ENCODE measurements around the gene LGR4. TPM values are rescaled to one million over a fixed set of nuclear protein-coding genes. Genes with fewer than 3 reads are reported as not detected.

LGR4 gene
- total RNA-seq, 1 experiment from 2014 or later: 37.1 TPM

GRCh38 chr11:27418356-27418755 lies 54.2 kb downstream of the LGR4 start:
- Mint-ChIP-seq H3K27me3 (ENCODE audit: insufficient read depth, unreplicated experiment) (no peaks in the 10 kb centered on the region), H3K27ac (ENCODE audit: unreplicated experiment) (no peak overlapping the region), H3K9me3 (ENCODE audit: unreplicated experiment) (no peaks in the 10 kb centered on the region), H3K4me1 (ENCODE audit: low read depth, unreplicated experiment) (peaks cover 31% of the 10 kb centered on the region), H3K36me3 (ENCODE audit: insufficient read depth, unreplicated experiment) (no peaks in the 10 kb centered on the region), H3K4me3 (ENCODE audit: unreplicated experiment) (no peak overlapping the region)
- Histone ChIP-seq H3K4me1 (peaks cover 34% of the 10 kb centered on the region), H3K36me3 (ENCODE audit: control insufficient read depth, insufficient read depth, low read length) (no peaks in the 10 kb centered on the region), H3K27me3 (replicated peaks; ENCODE audit: control insufficient read depth, insufficient read depth, low read length) (no peaks in the 10 kb centered on the region), H3K4me3 (ENCODE audit: low read depth, low read length) (no peak overlapping the region), H3K9me3 (no peaks in the 10 kb centered on the region)
- POLR2A ChIA-PET: no interaction called here
- no peak for TF ChIP-seq CTCF (IDR thresholded peaks at IDR 0.05; ENCODE audit: insufficient read depth in 1 of 2, low read depth in 1 of 2, low read length in 1 of 2, severe bottlenecking in 1 of 2, unreplicated experiment in 1 of 2)
- CTCF ChIA-PET: no interaction called here
- intact Hi-C loops (cut with micrococcal nuclease; ENCODE audit: unreplicated experiment): no loop called here
- no peak for DNase-seq
- BruUV-seq (replicated peaks): no TSS peak

GRCh38 chr11:27416568-27417176 lies 55.9 kb downstream of the LGR4 start:
- H3K27ac Mint-ChIP-seq (ENCODE audit: unreplicated experiment): no peak overlapping the region
- ChIA-PET CTCF (interaction anchor here (1.2 kb wide), 1 partner anchor 233 kb away, joined by 3 read pairs; no protein-coding TSS in a partner anchor), POLR2A (no interaction called here)
- DNase-seq: no peak
- intact Hi-C loops (cut with micrococcal nuclease; ENCODE audit: unreplicated experiment): no loop called here
- Histone ChIP-seq H3K36me3 (ENCODE audit: control insufficient read depth, insufficient read depth, low read length) (no peaks in the 10 kb centered on the region), H3K27me3 (replicated peaks; ENCODE audit: control insufficient read depth, insufficient read depth, low read length) (no peaks in the 10 kb centered on the region), H3K4me1 (peaks cover 30% of the 10 kb centered on the region), H3K9me3 (no peaks in the 10 kb centered on the region), H3K4me3 (ENCODE audit: low read depth, low read length) (no peak overlapping the region)
- no peaks in the 10 kb centered on the region for H3K9me3 Mint-ChIP-seq (ENCODE audit: unreplicated experiment)
- no peak overlapping the region for H3K4me3 Mint-ChIP-seq (ENCODE audit: unreplicated experiment)
- no peak for TF ChIP-seq CTCF (IDR thresholded peaks at IDR 0.05; ENCODE audit: insufficient read depth in 1 of 2, low read depth in 1 of 2, low read length in 1 of 2, severe bottlenecking in 1 of 2, unreplicated experiment in 1 of 2)
- H3K4me1 Mint-ChIP-seq (ENCODE audit: low read depth, unreplicated experiment): peaks cover 25% of the 10 kb centered on the region
- no peaks in the 10 kb centered on the region for H3K27me3 Mint-ChIP-seq (ENCODE audit: insufficient read depth, unreplicated experiment)
- BruUV-seq (replicated peaks): no TSS peak
- H3K36me3 Mint-ChIP-seq (ENCODE audit: insufficient read depth, unreplicated experiment): no peaks in the 10 kb centered on the region

GRCh38 chr11:27414644-27415043 lies 57.9 kb downstream of the LGR4 start:
- Mint-ChIP-seq H3K9me3 (ENCODE audit: unreplicated experiment) (no peaks in the 10 kb centered on the region), H3K4me1 (ENCODE audit: low read depth, unreplicated experiment) (peaks cover 10% of the 10 kb centered on the region), H3K4me3 (ENCODE audit: unreplicated experiment) (no peak overlapping the region), H3K27ac (ENCODE audit: unreplicated experiment) (no peak overlapping the region), H3K36me3 (ENCODE audit: insufficient read depth, unreplicated experiment) (no peaks in the 10 kb centered on the region), H3K27me3 (ENCODE audit: insufficient read depth, unreplicated experiment) (no peaks in the 10 kb centered on the region)
- TF ChIP-seq CTCF (IDR thresholded peaks at IDR 0.05; ENCODE audit: insufficient read depth in 1 of 2, low read depth in 1 of 2, low read length in 1 of 2, severe bottlenecking in 1 of 2, unreplicated experiment in 1 of 2): no peak
- Histone ChIP-seq H3K36me3 (ENCODE audit: control insufficient read depth, insufficient read depth, low read length) (no peaks in the 10 kb centered on the region; the same call in 1 of the 2 replicates), H3K4me3 (ENCODE audit: low read depth, low read length) (no peak overlapping the region), H3K9me3 (no peaks in the 10 kb centered on the region), H3K4me1 (peaks cover 17% of the 10 kb centered on the region), H3K27me3 (replicated peaks; ENCODE audit: control insufficient read depth, insufficient read depth, low read length) (no peaks in the 10 kb centered on the region)
- intact Hi-C loops (cut with micrococcal nuclease; ENCODE audit: unreplicated experiment): loop anchor here (1.0 kb wide), 1 partner anchor 9 kb away; no protein-coding TSS in a partner anchor
- ChIA-PET CTCF (no interaction called here), POLR2A (no interaction called here)
- no TSS peak for BruUV-seq (replicated peaks)
- DNase-seq: no peak
